D721Med (cell line): ENCODE measurements around the gene ESPN.
"Not testable (repeated sequence)": the region's sequence is repeated elsewhere in the genome, so short reads cannot be mapped to it uniquely, and the experiment has no call there.

Experiments
- DNase-seq: peaks from one replicate; pipeline ENCODE4 v3.0.0; 2011; ENCODE audit warnings: low spot score; ENCODE audit not compliant: insufficient read length
- FAIRE-seq: peaks from 2 replicates; lab custom pipeline; 2011; peaks lifted over from hg19 to GRCh38; lab: Jason Lieb, UNC
- TF ChIP-seq, protein P1 (sequence below): IDR thresholded peaks from 2 replicates; pipeline ENCODE4 v1.5.1; 2012; ENCODE audit warnings: mild to moderate bottlenecking, control low read depth; ENCODE audit not compliant: insufficient read depth; ENCODE audit errors: missing control alignments

Gene ESPN

DNA sequence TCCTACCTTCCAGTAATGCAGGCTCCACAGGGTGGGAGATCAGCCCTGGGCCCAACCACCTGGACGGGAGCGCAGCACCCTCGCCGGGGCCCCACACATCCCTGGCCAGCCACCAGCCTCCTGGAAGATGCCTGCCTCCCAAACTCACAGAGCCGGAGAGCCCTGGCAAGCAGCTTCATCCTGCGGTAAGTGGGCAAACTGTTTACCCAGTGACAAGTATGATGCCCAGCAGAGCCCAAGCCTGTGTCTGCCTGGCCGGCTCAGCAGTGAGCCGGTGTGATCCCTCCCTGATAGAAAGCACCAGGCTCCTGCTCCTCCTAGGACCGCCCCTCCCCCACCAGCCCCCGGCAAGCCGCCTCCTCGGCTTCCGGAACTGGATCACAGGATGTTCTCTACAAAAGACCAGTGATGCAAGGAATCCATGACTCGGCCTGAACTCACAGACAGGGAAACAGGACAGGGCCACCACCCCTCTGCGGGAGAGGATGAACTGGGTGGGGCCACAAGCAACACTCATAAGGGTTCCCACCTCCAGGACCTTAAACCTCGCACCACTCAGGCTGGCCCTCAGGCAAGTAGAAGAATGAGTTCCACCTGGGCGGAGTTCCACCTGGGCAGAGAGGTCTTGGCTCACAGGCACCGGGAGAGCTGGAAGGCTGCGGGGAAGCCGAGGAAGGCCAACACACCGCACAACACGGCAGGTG, 38.9 kb upstream of the ESPN start:
- TF ChIP-seq, protein P1, sequence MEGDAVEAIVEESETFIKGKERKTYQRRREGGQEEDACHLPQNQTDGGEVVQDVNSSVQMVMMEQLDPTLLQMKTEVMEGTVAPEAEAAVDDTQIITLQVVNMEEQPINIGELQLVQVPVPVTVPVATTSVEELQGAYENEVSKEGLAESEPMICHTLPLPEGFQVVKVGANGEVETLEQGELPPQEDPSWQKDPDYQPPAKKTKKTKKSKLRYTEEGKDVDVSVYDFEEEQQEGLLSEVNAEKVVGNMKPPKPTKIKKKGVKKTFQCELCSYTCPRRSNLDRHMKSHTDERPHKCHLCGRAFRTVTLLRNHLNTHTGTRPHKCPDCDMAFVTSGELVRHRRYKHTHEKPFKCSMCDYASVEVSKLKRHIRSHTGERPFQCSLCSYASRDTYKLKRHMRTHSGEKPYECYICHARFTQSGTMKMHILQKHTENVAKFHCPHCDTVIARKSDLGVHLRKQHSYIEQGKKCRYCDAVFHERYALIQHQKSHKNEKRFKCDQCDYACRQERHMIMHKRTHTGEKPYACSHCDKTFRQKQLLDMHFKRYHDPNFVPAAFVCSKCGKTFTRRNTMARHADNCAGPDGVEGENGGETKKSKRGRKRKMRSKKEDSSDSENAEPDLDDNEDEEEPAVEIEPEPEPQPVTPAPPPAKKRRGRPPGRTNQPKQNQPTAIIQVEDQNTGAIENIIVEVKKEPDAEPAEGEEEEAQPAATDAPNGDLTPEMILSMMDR = no peak
- no peak for DNase-seq

DNA sequence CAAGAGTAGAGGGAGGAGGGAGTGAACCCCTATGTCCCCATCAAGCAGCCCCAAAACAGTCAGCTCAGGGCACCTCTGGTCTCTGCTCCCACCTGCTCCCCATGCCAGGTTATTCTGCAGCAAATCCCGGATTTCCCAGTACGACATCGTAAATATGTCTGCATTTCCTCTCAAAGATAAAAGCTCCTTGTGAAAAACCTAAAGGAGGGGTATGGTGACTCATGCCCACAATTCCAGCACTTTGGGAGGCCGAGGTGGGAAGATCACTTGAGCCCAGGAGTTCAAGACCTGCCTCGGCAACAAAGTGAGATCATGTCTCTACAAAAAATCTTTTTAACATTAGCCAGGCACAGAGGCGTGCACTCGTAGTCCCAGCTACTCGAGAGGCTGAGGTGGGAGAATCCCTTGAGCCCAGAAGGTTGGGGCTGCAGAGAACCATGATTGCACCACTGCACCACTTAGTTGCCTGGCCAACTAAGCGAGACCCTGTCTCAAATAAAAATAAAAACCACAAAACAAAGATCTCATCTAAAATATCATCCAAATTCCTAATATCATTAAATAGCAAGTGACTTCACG, 38.1 kb upstream of the ESPN start:
- FAIRE-seq (no peak), DNase-seq (no peak)
- TF ChIP-seq, protein P1 = no peak

More for the DNA sequence above, 38.9 kb upstream of the ESPN start:
- FAIRE-seq = no peak

DNA sequence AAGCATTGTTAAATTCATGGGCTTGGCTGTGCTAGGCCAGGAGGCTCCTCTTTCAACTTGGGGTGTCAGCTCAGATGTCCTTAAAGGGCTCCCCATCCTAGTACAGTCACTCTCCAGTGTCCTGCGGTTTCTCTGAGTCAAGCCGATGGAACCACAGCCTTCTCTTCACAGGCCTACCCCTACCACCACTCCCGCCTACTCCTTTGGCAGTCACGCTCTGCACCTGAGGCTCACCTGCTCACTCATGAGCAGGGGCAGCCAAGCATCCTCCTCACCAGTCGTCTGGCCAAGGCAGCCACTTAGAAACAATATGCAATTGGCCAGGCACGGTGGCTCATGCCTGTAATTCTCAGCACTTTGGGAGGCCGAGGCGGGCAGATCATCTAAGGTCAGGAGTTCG, 34.6 kb upstream of the ESPN start:
- no peak for DNase-seq
- TF ChIP-seq, protein P1 = no peak
- FAIRE-seq = no peak

DNA sequence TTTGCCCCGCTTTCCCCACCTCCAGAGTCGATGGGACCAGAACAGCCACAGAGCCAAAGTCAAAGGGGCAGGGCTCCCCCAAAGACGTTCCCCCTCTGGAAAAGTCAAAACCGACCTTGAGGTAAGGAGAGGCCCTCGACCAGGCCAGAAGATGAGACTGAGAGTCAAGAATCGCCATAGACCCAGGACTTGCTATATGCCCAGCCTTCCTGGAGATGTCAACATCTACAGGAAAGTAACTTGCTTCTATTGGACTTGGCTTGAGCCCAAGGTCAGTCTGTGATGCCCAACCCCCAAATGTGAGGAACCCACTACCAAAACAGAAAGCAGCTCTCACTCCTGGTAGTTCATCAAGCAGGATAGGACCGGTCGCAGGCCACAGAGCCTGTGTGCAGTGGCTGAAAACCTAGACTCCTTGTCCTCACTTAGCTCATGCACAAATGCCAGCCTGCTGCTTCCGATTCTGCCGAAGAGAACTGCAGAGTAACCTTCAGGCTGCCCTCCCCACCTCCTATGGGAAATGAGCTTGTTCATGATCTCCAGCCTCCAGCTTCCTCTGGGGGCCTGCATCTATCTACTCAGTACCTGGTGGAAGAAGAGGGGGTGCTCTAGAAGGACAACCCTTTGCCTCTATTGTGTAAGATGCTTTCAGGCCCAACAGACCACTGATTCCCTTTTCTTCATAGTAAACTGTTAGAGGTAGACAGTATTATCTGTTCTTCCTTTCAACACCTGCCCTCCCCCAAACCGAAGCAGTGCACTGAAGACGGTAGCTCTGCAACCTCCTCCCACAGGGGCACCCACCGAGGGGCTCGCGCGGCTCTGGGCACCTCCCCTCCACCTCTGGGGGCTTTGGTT, 32.4 kb upstream of the ESPN start:
- no peak for DNase-seq
- FAIRE-seq = no peak
- TF ChIP-seq, protein P1 = no peak

DNA sequence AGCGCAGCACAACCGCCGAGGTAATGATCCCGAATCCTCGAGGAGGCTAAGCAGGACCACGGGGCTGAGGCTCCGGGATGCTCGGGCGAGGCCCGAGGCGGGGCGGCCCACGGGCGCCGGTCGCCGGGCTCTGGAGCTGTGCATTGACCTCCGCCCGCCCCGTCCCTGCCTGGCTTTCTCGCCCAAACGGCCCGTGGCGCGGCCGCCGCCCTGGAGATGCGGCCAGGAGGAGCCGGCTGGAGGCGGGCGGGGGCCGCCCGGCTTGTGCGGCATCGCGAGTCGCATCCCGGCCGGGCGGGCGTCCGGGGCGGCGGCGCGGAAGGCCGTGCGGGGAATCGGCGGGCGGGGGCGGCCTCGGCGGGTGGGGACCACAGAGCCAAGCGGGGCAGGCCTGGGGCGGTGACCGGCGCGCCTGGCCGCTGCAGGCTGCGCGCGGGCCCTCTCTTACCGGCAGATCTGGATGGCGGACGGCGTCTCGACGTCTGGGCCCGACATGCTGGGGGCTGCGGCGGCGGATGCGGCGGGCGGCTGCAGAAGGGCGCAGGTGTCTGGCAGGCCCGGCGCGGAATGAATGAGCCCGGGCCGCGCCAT, 31.7 kb upstream of the ESPN start:
- FAIRE-seq (no peak), DNase-seq (no peak)
- TF ChIP-seq, protein P1 = no peak

DNA sequence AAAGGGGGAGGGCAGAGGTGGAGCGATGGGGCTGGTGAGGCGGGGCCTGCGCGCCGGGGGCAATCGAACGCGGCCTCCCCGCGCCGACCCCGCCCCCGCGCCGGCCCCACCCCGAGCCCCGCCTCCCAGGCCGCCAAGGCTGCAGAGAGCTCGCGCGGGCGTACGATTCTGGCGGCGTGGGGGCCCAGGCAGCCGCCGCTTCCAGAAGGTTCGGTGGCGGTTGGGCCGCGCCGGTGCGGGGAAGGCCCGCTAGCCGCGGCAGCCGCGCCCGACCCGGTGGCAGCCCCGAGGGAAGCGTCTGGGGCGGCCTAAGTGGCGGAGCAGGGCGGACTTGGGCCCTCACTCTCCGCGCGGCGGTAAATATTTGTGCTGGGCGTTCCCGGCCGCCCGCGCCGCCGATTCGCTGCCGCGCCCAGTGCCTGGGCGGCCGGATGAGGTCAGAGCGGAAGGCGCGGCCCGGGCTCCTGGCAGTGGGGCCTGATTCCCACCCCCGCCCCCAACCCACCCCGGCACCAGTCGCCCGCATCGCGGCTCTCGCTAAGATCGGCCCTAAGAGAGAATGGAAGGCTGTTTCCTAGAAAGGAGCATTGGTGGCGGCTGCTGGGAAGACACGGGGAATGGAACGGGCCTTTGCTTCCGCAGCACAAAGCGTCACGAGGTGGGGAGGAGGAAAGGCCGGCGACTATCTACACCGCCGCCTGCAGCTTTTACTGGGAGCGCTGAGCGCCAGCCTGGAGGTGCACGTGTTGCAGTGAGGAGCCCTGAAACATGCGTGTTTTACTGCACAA, 31.0 kb upstream of the ESPN start, which contains the start of gene ACOT7:
ACOT7 (minus strand) TSS at position 368 of the 788 bp plus-strand sequence. CDS start 368 bp downstream, outside the sequence.
- DNase-seq = peak; percentile 47
- TF ChIP-seq, protein P1 = no peak
- no peak for FAIRE-seq

DNA sequence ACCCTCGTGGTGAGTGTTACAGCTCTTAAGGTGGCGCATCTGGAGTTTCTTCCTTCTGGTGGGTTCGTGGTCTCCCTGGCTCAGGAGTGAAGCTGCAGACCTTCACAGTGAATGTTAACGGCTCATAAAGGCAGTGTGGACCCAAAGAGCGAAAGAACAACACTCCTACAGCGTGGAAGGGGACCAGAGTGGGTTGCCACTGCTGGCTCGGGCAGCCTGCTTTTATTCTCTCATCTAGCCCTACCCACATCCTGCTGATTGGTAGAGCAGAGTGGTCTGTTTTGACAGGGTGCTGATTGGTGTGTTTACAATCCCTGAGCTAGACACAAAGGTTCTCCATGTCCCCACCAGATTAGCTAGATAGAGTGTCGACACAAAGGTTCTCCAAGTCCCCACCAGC, 29.4 kb upstream of the ESPN start:
- FAIRE-seq, DNase-seq: not testable (repeated sequence)

DNA sequence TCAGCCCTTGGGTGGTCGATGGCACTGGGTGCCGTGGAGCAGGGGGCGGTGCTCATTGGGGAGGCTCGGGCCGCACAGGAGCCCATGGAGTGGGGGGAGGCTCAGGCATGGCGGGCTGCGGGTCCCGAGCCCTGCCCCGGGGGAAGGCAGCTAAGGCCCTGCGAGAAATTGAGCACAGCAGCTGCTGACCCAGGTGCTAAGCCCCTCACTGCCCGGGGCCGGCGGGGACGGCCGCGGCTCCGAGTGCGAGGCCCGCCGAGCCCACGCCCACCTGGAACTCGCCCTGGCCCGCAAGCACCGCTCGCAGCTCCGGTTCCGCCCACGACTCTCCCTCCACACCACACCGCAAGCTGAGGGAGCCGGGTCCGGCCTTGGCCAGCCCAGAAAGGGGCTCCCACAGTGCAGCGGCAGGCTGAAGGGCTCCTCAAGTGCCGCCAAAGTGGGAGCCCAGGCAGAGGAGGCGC, 28.8 kb upstream of the ESPN start:
- FAIRE-seq, DNase-seq: not testable (repeated sequence)
